GM18511 (cell line): ENCODE measurements around the gene PRR36.

Experiments used
- ATAC-seq: cut with Tn5 transposase; IDR thresholded peaks from one replicate; pipeline ENCODE4 v1.9.1; 2021; ENCODE audit warnings: mild to moderate bottlenecking, moderate library complexity; ENCODE audit not compliant: unreplicated experiment

PRR36 gene

DNA sequence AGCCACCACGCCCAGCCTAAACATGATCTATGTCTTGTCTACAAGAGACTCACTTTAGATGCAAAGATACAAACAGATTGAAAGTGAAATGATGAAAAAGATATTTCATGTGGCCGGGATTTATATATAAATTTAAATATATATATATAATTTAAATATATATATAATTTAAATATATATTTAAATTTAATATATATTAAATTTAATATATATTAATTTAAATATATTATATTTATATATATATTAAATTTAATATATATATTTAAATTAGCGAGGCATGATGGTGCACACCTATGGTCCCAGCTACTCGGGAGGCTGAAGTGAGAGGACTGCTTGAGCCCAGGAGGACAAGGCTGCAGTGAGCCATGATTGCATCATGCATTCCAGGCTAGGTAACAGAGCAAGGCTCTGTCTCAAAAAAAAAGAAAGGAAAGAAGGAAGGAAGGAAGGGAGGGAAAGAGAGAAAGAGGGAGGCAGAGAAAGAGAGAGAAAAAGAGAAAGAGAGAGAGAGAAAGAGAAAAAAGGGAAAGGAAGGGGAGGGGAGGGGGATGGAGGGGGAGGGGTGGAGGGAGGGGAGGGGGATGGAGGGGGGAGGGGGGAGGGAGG is 51.2 kb downstream of the PRR36 start:
- ATAC-seq, result no peak

DNA sequence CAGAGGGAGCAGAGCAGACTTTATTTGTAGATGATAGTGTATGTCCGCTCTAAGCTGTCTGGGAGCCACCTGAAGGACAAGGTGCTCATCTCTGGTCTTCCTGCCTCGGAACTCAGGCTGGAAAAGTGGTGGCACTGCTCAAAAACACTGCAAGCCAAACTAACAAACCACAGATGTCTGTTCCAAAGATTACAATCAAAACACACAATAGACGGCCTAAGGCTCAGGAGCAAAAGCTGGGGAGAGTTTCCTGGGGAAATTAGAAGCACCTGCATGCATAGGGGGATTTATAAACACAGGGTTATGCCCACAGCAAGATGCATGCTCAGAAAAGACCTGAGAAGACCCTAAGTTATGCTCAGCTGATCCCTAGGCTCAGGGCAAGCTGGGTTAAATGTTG is 53.6 kb downstream of the PRR36 start:
- no peak for ATAC-seq

DNA sequence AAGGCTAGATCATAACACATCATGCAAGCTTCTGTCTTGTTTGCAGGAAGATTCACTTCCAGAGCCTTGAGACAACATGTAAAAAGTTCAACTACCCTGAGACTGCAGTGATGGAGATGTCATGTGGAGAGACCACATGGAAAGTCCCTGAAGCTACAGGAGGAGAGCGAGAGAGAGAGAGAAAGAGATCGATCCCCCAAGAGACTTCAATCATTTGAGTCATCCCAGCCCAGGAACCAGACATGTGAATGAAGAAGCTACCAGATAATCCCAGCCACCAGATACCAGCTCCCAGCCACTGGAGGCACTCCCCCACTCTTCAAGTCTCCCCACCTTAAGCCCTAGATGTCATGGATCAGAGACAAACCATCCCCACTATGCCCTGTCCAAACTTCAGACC is 54.9 kb downstream of the PRR36 start:
- ATAC-seq, result no peak

- ATAC-seq, result no peak
Measured at GRCh38 chr19:7818806-7819205, 55.4 kb downstream of the PRR36 start.
